A549 (cell line): ENCODE measurements around the gene PLEKHA1.

Source experiments
- CBX2 ChIP-seq: fragments of 200-600 bp; sonication (generic); IDR thresholded peaks from 2 replicates; pipeline ENCODE4 v1.6.1; 2016; ENCODE audit warnings: low read depth, mild to moderate bottlenecking, borderline replicate concordance
- POLR2A ChIP-seq: IDR thresholded peaks from 2 replicates; pipeline ENCODE4 v1.6.1; 2012; ENCODE audit warnings: mild to moderate bottlenecking, low read length
- RAD21 ChIP-seq, 2 experiments: fragments of >200 bp in 1 of 2; sonication (Bioruptor Twin) in 1 of 2; formaldehyde crosslinking in 1 of 2; IDR thresholded peaks in 1 of 2; conservative IDR thresholded peaks in 1 of 2; 2 replicates in 1 of 2; 3 replicates in 1 of 2; pipeline ENCODE4 v1.6.1; 2012 to 2018; ENCODE audit warnings: inconsistent platforms in 1 of 2
- ZC3H11A ChIP-seq: fragments of 450-650 bp; IDR thresholded peaks from 2 replicates; pipeline ENCODE4 v1.6.1; 2014; ENCODE audit warnings: antibody characterized with exemption, mild to moderate bottlenecking
- TF ChIP-seq, protein P1 (sequence below): fragments of >200 bp; sonication (Bioruptor Twin); formaldehyde crosslinking; IDR thresholded peaks from 3 replicates; pipeline ENCODE4 v1.5.1; 2016
- TF ChIP-seq, protein P2 (sequence below): IDR thresholded peaks from 2 replicates; pipeline ENCODE4 v1.6.1; 2012

DNA sequence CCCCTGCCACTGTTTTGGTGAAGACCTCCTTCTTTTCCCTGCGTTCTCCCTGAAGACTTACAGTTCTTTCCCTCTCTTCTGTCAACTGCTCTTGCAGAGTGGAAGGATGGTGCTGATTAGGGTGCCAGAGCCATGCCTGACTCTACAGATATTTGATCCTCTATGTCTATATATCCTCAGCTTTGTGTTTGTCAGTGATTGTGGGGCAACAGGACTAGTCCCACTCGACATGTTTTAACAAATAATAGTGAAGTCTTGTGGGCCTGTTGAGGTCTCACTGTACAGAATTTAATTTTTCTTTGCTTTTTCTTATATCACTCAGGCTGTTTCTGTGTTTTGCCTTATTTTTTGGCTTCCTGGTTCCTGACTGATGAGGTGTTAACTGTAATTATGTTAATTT is 5.0 kb downstream of the PLEKHA1 start:
- TF ChIP-seq ZC3H11A (no peak), POLR2A (no peak), CBX2 (no peak), RAD21 (conservative IDR thresholded peaks at IDR 0.05 in 1 of 2, IDR thresholded peaks at IDR 0.05 in 1 of 2) (no peak)
- TF ChIP-seq, protein P1, sequence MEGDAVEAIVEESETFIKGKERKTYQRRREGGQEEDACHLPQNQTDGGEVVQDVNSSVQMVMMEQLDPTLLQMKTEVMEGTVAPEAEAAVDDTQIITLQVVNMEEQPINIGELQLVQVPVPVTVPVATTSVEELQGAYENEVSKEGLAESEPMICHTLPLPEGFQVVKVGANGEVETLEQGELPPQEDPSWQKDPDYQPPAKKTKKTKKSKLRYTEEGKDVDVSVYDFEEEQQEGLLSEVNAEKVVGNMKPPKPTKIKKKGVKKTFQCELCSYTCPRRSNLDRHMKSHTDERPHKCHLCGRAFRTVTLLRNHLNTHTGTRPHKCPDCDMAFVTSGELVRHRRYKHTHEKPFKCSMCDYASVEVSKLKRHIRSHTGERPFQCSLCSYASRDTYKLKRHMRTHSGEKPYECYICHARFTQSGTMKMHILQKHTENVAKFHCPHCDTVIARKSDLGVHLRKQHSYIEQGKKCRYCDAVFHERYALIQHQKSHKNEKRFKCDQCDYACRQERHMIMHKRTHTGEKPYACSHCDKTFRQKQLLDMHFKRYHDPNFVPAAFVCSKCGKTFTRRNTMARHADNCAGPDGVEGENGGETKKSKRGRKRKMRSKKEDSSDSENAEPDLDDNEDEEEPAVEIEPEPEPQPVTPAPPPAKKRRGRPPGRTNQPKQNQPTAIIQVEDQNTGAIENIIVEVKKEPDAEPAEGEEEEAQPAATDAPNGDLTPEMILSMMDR = no peak
- TF ChIP-seq, protein P2, sequence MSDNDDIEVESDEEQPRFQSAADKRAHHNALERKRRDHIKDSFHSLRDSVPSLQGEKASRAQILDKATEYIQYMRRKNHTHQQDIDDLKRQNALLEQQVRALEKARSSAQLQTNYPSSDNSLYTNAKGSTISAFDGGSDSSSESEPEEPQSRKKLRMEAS = no peak
